ENCODE measurements around the gene ABTB2.

Gene ABTB2

DNA sequence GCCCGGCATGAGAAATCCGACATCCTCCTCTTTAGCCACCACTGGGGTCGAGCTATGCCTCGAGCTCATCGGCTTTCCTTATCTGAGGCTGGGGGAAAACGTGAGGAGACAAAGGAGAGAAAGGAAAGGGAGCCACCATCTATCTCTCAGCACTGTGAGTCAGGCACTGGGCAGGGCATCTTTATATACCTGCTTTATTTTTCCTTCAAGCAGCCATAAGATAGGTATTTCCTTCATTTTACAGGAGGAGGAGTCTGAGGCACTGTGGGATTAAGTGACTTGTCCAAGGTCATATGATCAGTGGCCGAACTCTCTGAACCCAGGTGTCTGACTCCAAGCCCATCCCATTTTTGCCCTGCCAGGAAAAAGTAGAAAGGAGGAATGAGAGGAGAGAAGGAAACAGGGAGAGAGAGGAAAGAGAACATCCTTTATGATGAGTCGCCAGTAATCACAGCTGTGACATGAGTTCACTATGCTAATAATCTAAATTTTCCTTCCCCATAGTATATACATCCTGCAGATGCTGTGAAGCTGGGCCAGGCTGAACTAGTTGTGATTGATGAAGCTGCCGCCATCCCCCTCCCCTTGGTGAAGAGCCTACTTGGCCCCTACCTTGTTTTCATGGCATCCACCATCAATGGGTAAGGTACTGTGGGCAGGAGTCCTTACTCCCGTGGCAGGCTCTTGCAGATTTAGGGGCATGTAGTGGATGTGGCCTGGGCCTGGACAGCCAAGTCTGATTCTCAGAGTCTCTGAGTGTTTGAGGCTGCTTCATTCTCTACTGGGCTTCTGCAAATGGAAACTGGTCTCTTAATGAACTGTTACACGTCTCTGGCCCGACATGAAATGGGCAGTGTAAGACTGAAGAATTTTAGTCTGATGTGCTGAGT lies 230.6 kb downstream of the ABTB2 start:
- DNase-seq: no peak

DNA sequence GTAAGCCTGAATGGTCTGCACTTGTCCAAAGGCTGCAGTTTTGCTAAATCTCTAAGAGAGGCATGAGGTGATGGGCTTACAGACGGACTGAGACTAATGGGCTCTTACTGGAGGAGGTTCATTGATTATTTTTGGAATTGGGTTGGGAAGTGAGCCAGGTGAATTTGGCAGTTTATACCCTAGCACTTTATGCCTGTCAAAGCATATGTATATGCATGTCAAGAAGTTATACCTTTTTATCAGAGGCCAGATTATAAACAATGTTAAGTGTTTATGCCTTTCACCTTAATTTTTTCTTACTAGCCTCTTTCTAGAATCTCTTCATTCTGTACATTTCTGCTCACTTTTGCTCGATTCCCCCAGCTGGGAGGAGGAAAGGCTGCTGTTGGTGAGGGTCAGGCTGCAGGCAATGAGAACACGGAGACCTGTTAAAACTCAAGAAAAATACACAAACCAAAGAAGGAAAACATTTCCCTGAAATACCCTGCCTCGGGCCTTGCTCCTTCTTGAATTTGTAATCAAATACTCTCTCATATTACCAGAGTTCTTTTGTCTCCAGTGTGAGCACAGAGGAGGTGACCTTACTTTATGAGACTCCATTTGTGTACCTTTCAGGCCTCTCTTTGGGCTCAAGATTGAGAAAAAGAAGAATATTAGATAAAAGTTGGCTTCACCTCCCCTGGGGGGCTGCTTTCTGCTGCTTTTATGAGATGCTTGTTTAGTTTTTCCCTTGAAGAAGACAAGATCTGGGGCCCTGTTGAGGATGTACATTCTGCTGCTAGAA lies 232.7 kb downstream of the ABTB2 start:
- no peak for DNase-seq

DNA sequence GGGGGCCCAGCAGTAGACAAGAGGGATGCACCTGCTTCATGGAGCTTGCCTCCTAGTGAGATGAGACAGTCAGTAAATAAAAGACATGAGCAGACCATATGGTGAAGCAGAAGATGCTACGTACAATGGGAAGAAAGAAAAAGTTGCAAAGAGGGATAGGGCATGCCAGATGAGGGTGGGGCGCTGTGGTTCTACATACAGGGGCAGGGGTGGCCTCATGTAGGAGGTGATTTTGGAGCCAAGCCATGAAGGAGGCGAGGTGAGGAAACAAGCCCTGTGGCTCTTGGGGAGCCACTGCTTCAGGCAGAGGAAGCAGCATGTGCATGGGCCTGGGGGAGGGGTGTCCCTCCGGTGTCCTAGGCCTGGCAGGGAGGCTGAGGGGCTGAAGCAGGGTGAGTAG lies 237.2 kb downstream of the ABTB2 start:
- DNase-seq: no peak

DNA sequence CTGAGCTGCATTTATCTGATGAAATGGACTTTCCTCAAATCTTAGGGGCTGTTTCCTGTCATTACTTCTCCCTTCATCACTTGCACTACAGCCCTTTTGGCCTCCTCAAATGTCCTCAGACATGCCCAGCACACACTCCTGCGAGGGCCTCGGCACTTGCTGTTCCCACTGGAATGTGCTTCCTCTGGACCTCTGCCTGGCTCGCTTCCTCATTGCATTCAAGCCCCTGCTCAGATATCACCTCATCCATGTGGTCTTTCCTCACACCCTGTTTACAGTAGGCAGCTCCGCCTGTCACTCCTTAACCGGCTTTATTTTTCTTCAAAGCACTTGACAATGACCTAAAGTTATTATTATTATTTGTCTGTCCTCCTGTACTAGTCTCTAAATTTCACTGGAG lies 243.3 kb downstream of the ABTB2 start:
- no peak for DNase-seq

DNA sequence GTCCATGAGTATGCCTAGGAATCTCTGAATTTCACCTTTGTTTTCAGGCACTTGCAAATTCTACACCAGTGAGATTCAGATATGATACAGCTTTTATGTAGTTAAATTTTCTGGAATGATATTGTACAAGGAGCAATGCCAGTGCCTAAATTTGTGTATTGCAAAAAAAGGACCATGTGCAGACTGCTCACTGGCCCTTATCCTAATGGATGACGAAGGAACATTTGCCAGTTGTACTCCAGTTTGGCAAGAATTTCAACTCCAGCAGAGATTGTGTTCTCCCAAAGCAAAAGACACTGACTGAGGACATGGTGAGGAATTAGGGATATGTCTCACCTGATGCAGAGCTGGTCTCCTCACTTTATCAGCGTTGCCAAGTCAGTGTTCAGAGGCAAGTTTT lies 243.8 kb downstream of the ABTB2 start:
- DNase-seq: no peak

DNA sequence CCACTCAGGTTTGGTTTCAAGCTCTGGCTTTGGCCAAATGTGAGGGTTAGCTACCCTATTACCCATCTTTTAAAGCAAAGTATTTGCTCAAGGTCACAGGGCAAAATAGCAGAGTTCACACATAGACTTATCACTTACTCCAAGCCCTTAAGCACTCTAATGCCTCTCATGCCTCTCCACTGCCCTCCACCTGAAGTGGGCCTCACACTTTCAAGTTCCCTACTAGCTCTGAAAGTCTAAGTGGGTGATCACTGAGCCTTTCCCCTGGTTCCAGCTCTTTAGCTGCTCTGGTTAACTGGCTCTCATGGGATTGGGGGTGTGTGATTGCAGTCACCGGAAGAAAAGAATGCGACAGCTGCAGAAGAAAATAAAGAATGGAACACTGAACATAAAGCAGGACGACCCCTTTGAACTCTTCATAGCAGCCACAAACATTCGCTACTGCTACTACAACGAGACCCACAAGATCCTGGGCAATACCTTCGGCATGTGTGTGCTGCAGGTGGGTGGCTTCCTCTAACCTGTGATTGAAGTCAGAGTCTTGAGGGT lies 246.0 kb downstream of the ABTB2 start:
- DNase-seq: no peak

DNA sequence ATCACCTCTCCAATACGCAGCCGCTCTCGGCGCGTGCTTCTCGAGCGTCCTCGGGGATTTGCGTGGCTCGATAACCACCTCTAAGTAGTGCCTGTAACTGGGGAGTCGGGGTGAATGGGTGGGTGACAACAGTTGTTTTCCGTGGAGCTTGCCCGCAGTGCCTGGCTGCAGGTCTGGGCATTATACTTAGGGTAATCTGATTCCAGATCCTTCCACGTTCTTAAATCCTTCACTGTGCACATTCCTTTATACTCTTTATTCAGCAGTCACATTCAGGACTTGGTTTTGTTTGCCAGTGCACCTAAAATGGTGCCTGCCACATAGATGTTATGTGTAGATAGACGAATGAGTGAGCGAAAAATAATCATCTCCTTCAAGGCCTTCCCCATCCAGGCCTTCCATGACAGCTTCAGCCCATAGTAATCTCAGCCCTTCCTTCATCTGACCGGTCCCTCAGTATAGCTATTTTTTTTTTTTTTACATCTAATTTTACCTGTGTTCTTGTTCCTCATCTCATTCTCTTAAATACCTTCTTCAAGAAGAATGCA lies 251.8 kb downstream of the ABTB2 start:
- peak in 4 of 56 donors; percentile 50 to 65 (median 53) for DNase-seq

DNA sequence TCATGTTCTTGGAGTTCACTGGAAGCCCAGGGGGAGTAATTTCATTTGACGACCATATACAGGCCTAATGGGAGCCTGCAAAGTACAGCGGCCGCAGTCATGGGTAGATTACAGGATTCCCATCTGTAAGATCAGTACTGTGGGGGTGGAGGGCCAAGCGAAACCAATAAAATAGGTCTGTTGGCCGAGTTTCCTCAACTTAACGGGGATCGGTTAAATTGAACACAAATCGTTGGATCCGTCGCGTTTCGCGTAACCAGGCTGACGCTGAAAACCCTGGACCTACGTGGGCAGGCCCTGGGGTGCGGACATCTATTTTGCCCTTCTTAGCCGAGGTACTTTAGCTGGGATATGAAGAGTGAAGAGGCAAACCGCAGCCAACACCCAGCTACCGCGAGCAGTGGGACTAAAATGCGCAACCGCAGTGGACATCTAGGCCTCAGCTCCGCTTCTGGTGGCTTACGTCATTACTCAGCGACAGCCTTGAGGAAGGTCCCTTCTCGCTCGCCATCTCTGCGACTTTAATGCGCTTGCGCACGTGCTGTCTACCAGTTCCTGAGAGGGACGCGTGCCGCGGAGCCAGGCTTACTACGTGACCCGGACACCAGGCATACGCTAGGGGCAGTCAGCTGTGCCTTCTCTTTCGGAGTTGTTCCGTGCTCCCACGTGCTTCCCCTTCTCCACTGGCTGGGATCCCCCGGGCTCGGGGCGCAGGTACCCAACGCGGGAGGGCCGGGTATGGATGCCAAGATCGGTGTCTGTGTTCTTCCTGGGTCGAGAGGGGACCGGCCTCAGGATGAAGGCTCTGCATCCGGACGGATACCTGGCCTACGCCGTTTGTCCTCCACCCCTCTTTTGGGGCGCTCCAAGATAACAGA lies 252.5 kb downstream of the ABTB2 start, which contains the start of gene NAT10:
Gene NAT10, plus strand, starts transcription at position 551 of the 878 bp plus-strand sequence. CDS start 2,597 bp downstream, outside the sequence.
- DNase-seq: peak; percentile 70 to 97 (median 89)

DNA sequence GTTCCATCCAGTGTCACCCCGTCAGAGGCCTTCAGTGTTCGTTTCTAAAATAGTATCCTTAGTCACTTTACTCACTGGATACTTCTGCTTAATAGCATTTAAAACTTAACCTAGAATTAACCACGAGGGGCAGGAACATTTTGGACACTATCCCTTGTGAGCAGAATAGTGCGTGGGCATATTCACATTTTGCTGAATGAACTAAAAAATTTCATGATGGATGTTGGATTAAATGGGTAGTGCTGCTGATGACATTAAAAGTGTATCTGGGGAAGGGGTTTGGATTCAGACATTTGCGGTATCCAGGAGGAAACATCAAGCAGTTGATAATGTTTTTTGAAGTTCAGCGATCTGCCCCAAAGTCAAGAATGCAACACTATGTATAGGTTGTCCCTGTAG lies 253.1 kb downstream of the ABTB2 start:
- DNase-seq: no peak

Data from amygdala (tissue), 56 donors.